Fibroblast of peridontal ligament (primary cell): ENCODE measurements around the gene DNAH3.
A peak's percentile ranks its signal among the peaks of the same experiment; 100 is the strongest.
"Not testable (repeated sequence)": the region's sequence is repeated elsewhere in the genome, so short reads cannot be mapped to it uniquely, and the experiment has no call there.

Source experiments
- DNase-seq: peaks from one replicate; pipeline ENCODE4 v3.0.0-alpha.2; 2010; ENCODE audit errors: extremely low read depth

DNAH3 gene, protein sequence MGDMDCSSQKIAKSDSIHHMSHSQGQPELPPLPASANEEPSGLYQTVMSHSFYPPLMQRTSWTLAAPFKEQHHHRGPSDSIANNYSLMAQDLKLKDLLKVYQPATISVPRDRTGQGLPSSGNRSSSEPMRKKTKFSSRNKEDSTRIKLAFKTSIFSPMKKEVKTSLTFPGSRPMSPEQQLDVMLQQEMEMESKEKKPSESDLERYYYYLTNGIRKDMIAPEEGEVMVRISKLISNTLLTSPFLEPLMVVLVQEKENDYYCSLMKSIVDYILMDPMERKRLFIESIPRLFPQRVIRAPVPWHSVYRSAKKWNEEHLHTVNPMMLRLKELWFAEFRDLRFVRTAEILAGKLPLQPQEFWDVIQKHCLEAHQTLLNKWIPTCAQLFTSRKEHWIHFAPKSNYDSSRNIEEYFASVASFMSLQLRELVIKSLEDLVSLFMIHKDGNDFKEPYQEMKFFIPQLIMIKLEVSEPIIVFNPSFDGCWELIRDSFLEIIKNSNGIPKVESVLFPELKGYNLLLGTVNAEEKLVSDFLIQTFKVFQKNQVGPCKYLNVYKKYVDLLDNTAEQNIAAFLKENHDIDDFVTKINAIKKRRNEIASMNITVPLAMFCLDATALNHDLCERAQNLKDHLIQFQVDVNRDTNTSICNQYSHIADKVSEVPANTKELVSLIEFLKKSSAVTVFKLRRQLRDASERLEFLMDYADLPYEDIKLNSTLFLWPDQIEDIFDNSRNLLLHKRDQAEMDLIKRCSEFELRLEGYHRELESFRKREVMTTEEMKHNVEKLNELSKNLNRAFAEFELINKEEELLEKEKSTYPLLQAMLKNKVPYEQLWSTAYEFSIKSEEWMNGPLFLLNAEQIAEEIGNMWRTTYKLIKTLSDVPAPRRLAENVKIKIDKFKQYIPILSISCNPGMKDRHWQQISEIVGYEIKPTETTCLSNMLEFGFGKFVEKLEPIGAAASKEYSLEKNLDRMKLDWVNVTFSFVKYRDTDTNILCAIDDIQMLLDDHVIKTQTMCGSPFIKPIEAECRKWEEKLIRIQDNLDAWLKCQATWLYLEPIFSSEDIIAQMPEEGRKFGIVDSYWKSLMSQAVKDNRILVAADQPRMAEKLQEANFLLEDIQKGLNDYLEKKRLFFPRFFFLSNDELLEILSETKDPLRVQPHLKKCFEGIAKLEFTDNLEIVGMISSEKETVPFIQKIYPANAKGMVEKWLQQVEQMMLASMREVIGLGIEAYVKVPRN (N-terminal part only)

GRCh38 chr16:21150375-21151001 lies at the start of gene DNAH3:
Gene DNAH3 (minus strand): TSS chr16:21150846. CDS start chr16:21150319, 527 bp downstream.
- no peak for DNase-seq

GRCh38 chr16:21199607-21200218 lies 49.1 kb upstream of the DNAH3 start:
- no peak for DNase-seq

DNA sequence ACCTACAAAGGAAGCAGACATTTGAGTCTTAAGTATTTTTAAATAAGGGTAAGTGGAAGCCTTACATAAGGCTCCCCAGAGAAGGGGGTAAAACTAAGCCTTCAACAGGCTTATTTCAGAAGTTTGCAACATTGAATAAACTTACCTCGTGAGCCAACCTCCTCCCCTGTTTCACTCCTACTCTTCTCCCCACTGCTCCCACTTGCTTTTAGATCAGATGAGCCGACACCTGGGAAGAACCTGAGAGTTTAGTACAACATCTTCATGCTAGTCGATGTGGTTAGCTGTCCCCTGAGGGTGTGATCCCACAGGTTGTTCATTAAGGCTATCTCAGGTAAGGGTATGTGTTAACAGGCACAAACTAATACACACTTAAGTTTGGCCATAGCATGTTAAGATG lies 47.0 kb upstream of the DNAH3 start:
- DNase-seq = no peak

DNA sequence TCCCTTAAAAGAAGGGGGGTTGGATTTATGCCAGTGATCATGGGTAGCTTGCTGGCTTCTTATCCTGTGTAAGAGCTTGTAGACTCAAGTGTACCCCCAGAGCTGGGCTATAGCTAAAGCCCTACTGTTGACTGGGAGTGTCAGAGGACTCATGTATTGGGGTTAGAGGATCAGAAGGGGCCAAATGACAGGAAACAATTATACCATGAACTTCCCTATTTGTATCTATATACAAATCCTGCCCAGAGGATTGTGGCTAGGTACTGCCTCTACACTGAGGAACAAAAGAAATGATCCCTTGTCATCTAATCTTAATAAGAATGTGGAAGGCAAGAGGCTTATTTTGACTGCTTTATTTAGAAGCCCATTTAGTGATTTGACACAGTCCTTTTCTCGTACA lies 46.5 kb upstream of the DNAH3 start:
- DNase-seq = peak; percentile 10

DNA sequence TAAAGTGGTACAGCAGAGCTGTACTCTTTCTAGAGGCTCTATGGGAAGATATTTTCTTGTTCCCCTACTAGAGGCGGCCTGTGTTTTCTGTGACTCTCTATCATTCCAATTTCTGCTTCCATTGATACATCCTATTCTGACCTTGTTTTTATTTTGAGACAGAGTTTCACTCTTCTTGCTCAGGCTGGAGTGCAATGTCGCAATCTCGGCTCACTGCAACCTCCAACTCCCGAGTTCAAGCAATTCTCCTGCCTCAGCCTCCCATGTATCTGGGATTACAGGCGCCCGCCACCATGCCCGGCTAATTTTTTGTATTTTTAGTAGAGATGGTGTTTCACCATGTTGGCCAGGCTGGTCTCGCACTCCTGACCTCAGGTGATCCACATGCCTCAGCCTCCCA lies 44.7 kb upstream of the DNAH3 start:
- DNase-seq = not testable (repeated sequence)

- peak; percentile 71 for DNase-seq
Measured at GRCh38 chr16:21194771-21195301, 44.2 kb upstream of the DNAH3 start.

GRCh38 chr16:21192991-21193390 lies 42.3 kb upstream of the DNAH3 start:
- DNase-seq = no peak

DNA sequence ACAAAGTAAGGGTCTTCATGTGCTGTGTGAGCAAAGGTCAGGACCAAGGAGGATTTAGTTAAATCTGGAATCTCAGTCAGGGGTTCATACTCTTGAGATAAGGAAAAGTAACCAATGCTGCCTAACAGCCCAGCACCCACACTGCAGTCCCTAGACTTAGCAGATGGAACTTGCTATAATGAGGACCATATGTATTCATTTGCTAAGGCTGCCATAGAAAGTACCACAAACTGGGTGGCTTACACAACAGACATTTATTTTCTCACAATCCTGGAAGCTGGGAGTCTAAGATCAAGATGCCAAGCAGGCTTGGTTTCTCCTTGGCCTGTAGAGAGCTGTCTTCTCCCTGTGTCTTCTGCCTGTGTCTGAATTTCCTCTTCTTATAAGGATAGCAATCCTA lies 40.0 kb upstream of the DNAH3 start:
- DNase-seq = peak; percentile 96

DNA sequence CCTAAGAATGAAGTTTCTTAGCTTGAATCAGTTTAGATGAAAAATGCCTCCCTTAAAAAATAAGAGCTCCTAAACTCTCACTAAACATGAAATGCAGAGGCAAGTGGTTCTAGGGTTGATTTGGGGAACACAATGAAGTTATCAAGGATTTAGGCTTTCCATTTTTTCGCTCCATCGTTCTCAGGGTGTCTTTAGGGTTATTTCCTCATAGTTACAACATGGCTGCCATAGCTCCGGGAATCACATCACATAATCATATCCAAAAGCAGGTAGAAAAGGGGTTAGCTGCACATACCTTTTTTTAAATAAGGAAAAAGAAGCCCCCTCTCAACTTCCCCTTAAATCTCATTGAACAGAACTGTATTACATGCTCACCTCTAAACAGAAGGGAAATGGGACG lies 39.4 kb upstream of the DNAH3 start:
- DNase-seq = no peak

DNA sequence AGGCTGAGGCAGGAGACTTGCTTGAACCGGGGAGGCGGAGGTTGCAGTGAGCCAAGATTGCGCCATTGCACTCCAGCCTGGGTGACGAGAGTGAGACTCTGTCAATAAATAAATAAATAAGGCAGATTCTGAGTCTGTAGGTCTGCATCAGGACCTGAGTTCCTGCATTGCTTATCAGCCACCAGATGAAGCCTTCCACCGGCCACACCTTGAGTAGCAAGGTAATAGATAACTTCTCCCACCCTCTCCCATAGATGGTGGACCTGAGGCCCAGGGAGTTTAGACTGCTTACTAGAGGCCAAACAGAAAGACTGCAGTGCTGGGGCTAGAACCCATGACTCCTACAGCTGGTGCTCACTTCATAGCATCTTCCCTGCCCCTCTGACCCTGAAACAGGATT lies 38.7 kb upstream of the DNAH3 start:
- DNase-seq = no peak

DNA sequence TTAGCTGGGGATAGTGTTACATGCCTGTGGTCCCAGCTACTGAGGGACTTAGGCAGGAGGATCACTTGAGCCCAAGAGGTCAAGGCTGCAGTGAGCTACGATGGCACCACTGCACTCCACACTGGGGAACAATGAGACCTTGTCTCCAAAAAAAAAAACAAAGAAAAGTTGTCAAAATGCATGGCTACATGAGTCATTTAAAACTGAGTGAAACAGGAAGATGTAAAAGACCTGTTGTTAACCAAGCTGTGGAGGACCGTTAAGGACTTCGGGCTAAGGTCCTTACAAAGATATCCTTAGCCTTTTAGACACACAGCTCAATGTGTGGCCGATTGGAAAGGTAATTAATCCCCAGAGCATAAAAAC lies 35.7 kb upstream of the DNAH3 start:
- no peak for DNase-seq

DNA sequence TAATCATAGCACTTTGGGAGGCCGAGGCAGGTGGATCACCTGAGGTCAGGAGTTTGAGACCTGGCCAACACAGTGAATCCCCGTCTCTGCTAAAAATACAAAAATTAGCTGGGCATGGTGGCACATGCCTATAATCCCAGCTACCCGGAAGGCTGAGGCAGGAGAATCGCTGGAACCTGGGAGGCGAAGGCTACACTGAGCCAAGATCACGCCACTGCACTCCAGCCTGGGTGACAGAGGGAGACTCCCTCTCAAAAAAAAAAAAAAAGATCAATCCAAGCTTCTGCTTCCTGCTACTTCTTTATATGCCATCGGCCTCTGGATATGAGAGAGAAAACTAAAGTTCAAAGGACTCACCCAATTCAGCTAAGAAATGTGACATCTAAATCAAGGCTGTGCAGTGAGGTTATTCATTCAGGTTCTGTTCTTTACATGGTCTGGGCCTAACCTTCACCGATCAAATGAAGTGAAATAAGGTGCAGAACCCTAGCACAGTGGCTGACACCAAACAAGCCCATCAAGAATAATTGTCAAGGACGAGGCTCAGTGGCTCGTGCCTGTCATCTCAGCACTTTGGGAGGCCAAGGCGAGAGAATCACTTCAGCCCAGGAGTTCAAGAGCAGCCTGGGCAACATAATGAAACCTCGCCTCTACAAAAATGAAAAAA lies 35.1 kb upstream of the DNAH3 start:
- no peak for DNase-seq

DNA sequence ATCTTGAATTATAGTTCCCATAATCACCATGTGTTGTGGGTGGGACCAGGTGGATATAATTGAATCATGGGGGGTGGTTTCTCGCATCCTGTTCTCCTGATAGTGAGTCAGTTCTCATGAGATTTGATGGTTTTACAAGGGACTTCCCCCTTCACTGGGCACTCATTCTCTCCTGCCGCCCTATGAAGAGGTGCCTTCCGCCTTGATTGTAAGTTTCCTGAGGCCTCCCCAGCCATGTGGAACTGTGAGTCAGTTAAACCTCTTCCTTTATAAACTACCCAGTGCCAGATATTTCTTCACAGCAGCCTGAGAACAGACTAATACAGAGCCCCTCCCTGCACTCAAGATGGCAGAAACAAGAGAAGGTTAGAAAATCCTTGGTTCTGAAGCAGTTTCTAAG lies 34.2 kb upstream of the DNAH3 start:
- DNase-seq = no peak

- DNase-seq = no peak
Measured at GRCh38 chr16:21183995-21184394, 33.3 kb upstream of the DNAH3 start.

GRCh38 chr16:21179983-21180365 lies 29.3 kb upstream of the DNAH3 start:
- no peak for DNase-seq

DNA sequence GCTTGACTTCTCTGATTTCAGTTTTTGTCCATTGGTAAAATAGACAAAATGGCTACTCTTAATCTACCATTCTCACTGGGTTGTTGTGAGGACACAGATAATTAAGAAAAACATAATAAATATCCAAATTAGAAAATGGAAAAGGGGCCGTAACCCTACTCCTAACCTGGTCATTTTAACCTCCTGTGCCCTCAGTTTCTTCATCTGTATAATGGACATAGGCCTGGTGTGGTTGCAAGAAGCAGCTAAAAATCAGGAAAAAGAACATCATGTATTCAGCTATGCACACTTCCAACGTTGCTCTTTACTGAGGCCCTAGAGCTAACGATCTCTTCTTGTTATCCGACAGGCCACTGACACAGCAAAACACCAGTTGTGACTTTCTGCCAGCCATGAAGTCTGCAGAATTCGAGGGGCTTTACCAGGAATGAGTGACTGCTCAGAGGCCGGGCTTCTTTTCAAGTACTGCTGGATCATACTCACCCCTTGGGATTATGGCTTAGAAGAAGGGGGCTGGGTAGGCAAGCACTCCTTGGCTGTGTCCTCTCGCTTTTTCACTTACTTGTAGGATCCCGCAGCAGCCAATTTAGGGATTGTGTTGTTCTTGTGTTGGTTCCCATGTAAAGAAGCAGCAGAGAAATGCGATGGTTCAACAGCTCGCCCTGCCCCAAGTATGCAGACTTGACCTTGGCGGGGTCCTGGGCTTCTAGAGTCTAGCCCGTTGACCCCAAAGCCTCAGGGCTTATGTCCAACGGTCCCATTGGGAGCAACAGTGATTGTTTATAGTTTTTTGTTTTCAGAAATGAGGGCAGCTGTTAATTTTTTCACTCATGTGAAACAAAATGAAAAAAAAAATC lies 28.7 kb upstream of the DNAH3 start:
- no peak for DNase-seq

DNA sequence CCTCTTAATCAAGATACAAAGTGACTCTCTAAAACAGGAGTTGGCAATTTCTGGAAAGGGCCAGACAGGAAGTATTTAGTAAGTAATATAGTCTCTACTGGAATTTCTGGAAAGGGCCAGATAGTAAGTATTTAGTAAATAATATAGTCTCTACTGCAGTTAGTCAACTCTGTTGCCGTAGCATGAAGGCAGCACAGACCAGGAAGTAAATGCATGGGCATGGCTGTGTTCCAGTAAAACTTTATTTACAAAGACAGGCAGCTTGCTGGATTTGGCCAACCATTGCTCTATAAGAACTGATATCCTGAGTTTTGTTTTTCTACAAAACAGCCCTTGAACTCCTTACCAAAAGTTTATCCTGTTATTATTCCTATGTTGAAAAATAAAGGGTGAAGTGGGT lies 24.8 kb upstream of the DNAH3 start:
- no peak for DNase-seq

DNA sequence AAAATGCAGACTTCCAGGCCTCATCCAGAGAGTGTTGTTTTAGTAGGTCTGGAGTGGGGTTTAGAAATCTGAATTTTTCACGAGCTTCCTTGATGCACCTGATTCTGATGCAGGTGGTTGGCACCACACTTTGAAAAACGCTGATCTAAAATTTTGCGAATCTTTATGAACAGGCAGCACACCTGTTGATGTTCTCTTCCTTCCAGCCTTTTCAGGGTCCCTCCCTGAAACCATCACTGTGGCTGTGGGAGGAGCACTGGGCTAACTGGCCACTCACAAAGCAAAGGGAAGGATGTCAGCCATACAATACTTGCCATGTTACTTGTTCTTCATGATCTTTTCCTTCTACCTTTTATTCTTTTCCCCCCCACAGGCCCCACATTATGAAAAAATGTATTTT lies 22.0 kb upstream of the DNAH3 start:
- no peak for DNase-seq

GRCh38 chr16:21170116-21170515 lies 19.5 kb upstream of the DNAH3 start:
- not testable (repeated sequence) for DNase-seq
